Measurements from ENCODE around the gene MYRF. TPM values are rescaled to one million over a fixed set of nuclear protein-coding genes. Genes with fewer than 3 reads are reported as not detected.

The MYRF gene
- total and polyA plus RNA-seq, 2 of the 13 experiments (the other 11 are each of a cell fraction or from before 2014, with no cell fraction given), result 10.2 to 25.9 TPM

DNA sequence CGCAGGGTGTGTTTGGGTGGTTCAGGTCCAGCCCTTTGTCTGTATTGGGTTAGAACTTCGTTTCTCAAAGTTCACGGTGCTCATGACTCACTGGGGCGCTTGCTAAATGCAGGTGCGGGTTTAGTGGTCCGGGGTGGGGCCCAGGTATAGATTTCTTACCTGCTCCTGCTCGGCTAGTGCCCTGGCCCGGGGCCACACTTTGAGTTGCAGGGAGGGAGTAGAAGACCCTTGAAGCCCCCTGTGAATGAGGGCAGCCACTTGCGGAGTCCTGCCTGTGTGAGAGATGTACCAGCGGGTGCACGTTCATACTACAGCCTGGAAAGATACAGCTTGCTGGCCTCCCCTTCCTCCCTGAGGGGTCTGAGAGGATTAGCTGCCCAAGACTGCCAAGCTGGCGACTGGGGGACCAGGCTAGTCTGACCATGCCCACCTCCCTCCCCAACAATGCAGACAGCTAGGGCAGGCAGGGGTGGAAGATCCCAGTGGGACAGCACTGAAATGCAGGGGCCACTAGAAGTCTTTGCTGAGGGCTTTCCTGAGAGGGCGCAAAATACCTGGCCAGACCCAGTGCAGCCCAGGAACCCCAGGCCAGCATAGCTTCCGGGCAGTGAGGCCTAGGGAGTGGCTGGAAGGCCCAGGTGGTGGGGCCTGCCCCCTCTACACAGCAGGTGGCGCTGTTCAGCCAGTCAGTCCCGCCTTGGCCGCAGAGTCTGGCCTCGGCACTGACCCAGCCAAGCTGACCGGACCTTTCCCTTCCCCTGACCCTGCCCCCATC, 5.1 kb upstream of the MYRF start (continued):
- no peak for TF ChIP-seq ZBTB46 (CRISPR knock-in tag; IDR thresholded peaks at IDR 0.05; ENCODE audit: borderline replicate concordance)
- TF ChIP-seq ZNF790 (CRISPR knock-in tag; IDR thresholded peaks at IDR 0.05; ENCODE audit: borderline replicate concordance), result peak; percentile 44; the same call in 1 of the 2 replicates
- TF ChIP-seq PATZ1 (CRISPR knock-in tag; IDR thresholded peaks at IDR 0.05), result peak; percentile 85
- TF ChIP-seq YEATS2 (CRISPR knock-in tag; IDR thresholded peaks at IDR 0.05; ENCODE audit: borderline replicate concordance), result peak; percentile 73; the same call in 1 of the 2 replicates
- peak; percentile 66; the same call in 1 of the 2 replicates for TF ChIP-seq GATAD1 (CRISPR knock-in tag; IDR thresholded peaks at IDR 0.05)
- TF ChIP-seq KDM2A (CRISPR knock-in tag; IDR thresholded peaks at IDR 0.05; ENCODE audit: borderline replicate concordance, low read depth), result peak; percentile 87
- peak; percentile 61; the same call in 1 of the 2 replicates for TF ChIP-seq GATAD2A (CRISPR knock-in tag; IDR thresholded peaks at IDR 0.05)
- peak; percentile 69; the same call in 1 of the 2 replicates for TF ChIP-seq ZBTB7B (CRISPR knock-in tag; IDR thresholded peaks at IDR 0.05)
- peak; percentile 69; the same call in 1 of the 2 replicates for TF ChIP-seq THAP11 (CRISPR knock-in tag; IDR thresholded peaks at IDR 0.05)
- peak; percentile 56; the same call in 1 of the 2 replicates for TF ChIP-seq DMAP1 (CRISPR knock-in tag; IDR thresholded peaks at IDR 0.05)
- TF ChIP-seq ZNF782 (CRISPR knock-in tag; IDR thresholded peaks at IDR 0.05; ENCODE audit: borderline replicate concordance), result peak; percentile 87; the same call in 1 of the 2 replicates
- TF ChIP-seq PHF20 (CRISPR knock-in tag; IDR thresholded peaks at IDR 0.05), result peak; percentile 42
- TF ChIP-seq RXRA (CRISPR knock-in tag; IDR thresholded peaks at IDR 0.05), result 0 out of 2 replicates have a peak, but pooled peaks have one; percentile 31
- no peak for TF ChIP-seq SIN3A (IDR thresholded peaks at IDR 0.05; ENCODE audit: borderline replicate concordance, low read depth, low read length)
- TF ChIP-seq TARDBP (CRISPR knock-in tag; IDR thresholded peaks at IDR 0.05), result peak; percentile 69; the same call in 1 of the 2 replicates
- TF ChIP-seq ZBTB3 (CRISPR knock-in tag; IDR thresholded peaks at IDR 0.05; ENCODE audit: borderline replicate concordance, low read depth), result no peak
- TF ChIP-seq ZBTB25 (CRISPR knock-in tag; IDR thresholded peaks at IDR 0.05), result no peak
- TF ChIP-seq PPARG (CRISPR knock-in tag; conservative IDR thresholded peaks at IDR 0.05), result 0 out of 2 replicates have a peak, but pooled peaks have one; percentile 35
- TF ChIP-seq ZNF274 (CRISPR knock-in tag; IDR thresholded peaks at IDR 0.05), result 0 out of 2 replicates have a peak, but pooled peaks have one; percentile 17
- peak; percentile 96 for TF ChIP-seq STAG1 (CRISPR knock-in tag; IDR thresholded peaks at IDR 0.05)
- TF ChIP-seq CENPT (CRISPR knock-in tag; IDR thresholded peaks at IDR 0.05; ENCODE audit: low read depth), result no peak
- TF ChIP-seq ZNF784 (CRISPR knock-in tag; IDR thresholded peaks at IDR 0.05; ENCODE audit: borderline replicate concordance), result 0 out of 2 replicates have a peak, but pooled peaks have one; percentile 61
- peak; percentile 86; the same call in 1 of the 2 replicates for TF ChIP-seq MIER3 (CRISPR knock-in tag; IDR thresholded peaks at IDR 0.05; ENCODE audit: borderline replicate concordance)
- TF ChIP-seq IRF2 (CRISPR knock-in tag; IDR thresholded peaks at IDR 0.05), result peak; percentile 86
- TF ChIP-seq CEBPG (CRISPR knock-in tag; IDR thresholded peaks at IDR 0.05), result 0 out of 2 replicates have a peak, but pooled peaks have one; percentile 27

Data from HepG2 (cell line).